Suprapubic skin (tissue), 4 donors: ENCODE data around the gene CTNNBIP1. TPM values are rescaled to one million over a fixed set of nuclear protein-coding genes. Genes with fewer than 3 reads are reported as not detected.

Experiments
- DNase-seq, 2 donors: peaks; one replicate each; pipeline ENCODE4 v3.0.0-alpha.2; 2019; ENCODE audit warnings: low spot score in 2 of 2
- H3K27ac ChIP-seq: fragments of 200-600 bp; sonication (generic); one replicate; pipeline ENCODE4 v1.5.1; 2019
- H3K27me3 ChIP-seq: fragments of 200-600 bp; sonication (generic); one replicate; pipeline ENCODE4 v1.5.1; 2019
- H3K36me3 ChIP-seq: fragments of 200-600 bp; sonication (generic); one replicate; pipeline ENCODE4 v1.5.1; 2019
- H3K4me1 ChIP-seq: fragments of 200-600 bp; sonication (generic); one replicate; pipeline ENCODE4 v1.5.1; 2019
- H3K4me3 ChIP-seq: fragments of 200-600 bp; sonication (generic); one replicate; pipeline ENCODE4 v1.5.1; 2019; ENCODE audit warnings: mild to moderate bottlenecking
- H3K9me3 ChIP-seq: fragments of 200-600 bp; sonication (generic); one replicate; pipeline ENCODE4 v1.5.1; 2019
- EP300 ChIP-seq: sonication (generic); formaldehyde crosslinking; IDR thresholded peaks from one replicate; pipeline ENCODE4 v1.6.1; 2017; ENCODE audit warnings: antibody characterized with exemption
- POLR2A ChIP-seq, 2 donors: fragments of 450-650 bp; IDR thresholded peaks; one replicate each; pipeline ENCODE4 v1.6.1; 2017; ENCODE audit warnings: antibody characterized with exemption in 2 of 2, mild to moderate bottlenecking in 2 of 2, moderate library complexity in 2 of 2
- POLR2AphosphoS5 ChIP-seq, 3 donors: sonication (generic); formaldehyde crosslinking; IDR thresholded peaks; one replicate each; pipeline ENCODE4 v1.6.1; 2017; ENCODE audit warnings: antibody characterized with exemption in 3 of 3
- WGBS: methylation state at CpG from one replicate; pipeline ENCODE4 v1.1.5; 2018; 5-methylcytosine and 5-hydroxymethylcytosine counted together
- total RNA-seq, 4 donors: library from RNA; depleted of rRNA; stranded (reverse); fragments of >200 nt; gene quantifications; one replicate each; pipeline ENCODE4 v1.1.0, GENCODE V29; 2016
- TF ChIP-seq, protein P1 (sequence below), 2 donors: fragments of 200-600 bp in 1 of 2; fragments of 450-650 bp in 1 of 2; sonication (generic) in 1 of 2; IDR thresholded peaks; one replicate each; pipeline ENCODE4 v1.5.1; 2016 to 2019; ENCODE audit warnings: antibody characterized with exemption in 2 of 2, mild to moderate bottlenecking in 1 of 2, moderate library complexity in 1 of 2

CTNNBIP1 gene
- total RNA-seq, 4 donors from 2014 or later = 197 to 538 (median 406) TPM

- H3K36me3 ChIP-seq = peaks cover 26% of the 10 kb centered on the region
- H3K9me3 ChIP-seq = no peaks in the 10 kb centered on the region
- TF ChIP-seq POLR2AphosphoS5 (IDR thresholded peaks at IDR 0.05) = no peak
- no peak for TF ChIP-seq EP300
- TF ChIP-seq POLR2A (IDR thresholded peaks at IDR 0.05) = no peak
- TF ChIP-seq, protein P1, sequence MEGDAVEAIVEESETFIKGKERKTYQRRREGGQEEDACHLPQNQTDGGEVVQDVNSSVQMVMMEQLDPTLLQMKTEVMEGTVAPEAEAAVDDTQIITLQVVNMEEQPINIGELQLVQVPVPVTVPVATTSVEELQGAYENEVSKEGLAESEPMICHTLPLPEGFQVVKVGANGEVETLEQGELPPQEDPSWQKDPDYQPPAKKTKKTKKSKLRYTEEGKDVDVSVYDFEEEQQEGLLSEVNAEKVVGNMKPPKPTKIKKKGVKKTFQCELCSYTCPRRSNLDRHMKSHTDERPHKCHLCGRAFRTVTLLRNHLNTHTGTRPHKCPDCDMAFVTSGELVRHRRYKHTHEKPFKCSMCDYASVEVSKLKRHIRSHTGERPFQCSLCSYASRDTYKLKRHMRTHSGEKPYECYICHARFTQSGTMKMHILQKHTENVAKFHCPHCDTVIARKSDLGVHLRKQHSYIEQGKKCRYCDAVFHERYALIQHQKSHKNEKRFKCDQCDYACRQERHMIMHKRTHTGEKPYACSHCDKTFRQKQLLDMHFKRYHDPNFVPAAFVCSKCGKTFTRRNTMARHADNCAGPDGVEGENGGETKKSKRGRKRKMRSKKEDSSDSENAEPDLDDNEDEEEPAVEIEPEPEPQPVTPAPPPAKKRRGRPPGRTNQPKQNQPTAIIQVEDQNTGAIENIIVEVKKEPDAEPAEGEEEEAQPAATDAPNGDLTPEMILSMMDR (IDR thresholded peaks at IDR 0.05) = no peak
- peak overlapping the region; percentile 59 for H3K27ac ChIP-seq
- 74% methylated on average over 16 of the region's 17 CpGs for WGBS
- no peak overlapping the region for H3K4me3 ChIP-seq
- DNase-seq = no peak
- no peaks in the 10 kb centered on the region for H3K27me3 ChIP-seq
- H3K4me1 ChIP-seq = peaks cover 66% of the 10 kb centered on the region
Observed at GRCh38 chr1:9886092-9886742, 23.9 kb downstream of the CTNNBIP1 start.

DNA sequence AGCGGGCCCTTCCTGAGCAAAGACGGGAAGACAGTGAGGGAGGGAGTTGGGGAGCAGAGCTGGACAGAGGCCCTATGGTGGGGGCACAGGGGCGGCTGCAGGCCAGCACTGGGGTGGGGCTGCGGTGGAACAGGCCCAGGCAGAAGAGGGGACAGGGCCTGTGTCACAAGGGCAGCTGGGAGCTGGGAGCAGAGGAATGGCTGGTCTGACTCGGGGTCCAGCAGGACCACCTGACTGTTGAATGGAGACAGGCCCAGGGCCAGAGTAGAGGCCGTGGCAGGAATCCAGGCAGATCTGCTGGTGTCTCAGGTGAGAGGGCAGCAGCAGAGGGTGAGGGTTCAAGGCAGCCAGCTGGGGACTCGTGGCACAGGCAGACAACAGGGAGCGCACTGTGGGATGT is 25.3 kb downstream of the CTNNBIP1 start:
- Histone ChIP-seq H3K27ac (no peak overlapping the region), H3K4me1 (peaks cover 51% of the 10 kb centered on the region), H3K9me3 (no peaks in the 10 kb centered on the region), H3K36me3 (peaks cover 29% of the 10 kb centered on the region), H3K4me3 (no peak overlapping the region), H3K27me3 (no peaks in the 10 kb centered on the region)
- TF ChIP-seq, protein P1 (IDR thresholded peaks at IDR 0.05) = no peak
- TF ChIP-seq POLR2A (IDR thresholded peaks at IDR 0.05) (no peak), EP300 (no peak), POLR2AphosphoS5 (IDR thresholded peaks at IDR 0.05) (no peak)
- 86% methylated on average over 8 of the region's 8 CpGs for WGBS
- no peak for DNase-seq

GRCh38 chr1:9883585-9884449 is 26.3 kb downstream of the CTNNBIP1 start:
- no peak overlapping the region for H3K27ac ChIP-seq

DNA sequence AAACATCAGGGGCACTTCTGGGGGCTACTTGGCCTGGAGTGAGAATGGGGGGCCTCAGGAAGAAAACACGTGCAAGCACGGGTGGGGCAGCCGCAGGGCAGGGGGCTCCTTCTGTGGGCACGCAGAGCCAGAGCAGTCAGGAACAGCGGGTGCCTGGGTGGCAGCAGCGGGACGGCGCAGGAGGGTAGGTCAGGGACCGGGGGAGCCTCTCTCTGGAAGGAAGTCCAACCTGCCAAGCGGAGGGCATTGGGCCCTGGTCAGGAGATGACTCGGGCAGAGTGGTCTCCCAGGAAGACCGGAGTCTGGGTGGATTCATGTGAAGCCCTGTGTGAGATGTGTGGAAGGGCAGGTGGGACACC is 27.1 kb downstream of the CTNNBIP1 start:
- H3K4me3 ChIP-seq = no peak overlapping the region
- no peaks in the 10 kb centered on the region for H3K27me3 ChIP-seq
- TF ChIP-seq POLR2AphosphoS5 (IDR thresholded peaks at IDR 0.05) (no peak), POLR2A (IDR thresholded peaks at IDR 0.05) (no peak), EP300 (no peak)
- TF ChIP-seq, protein P1 (IDR thresholded peaks at IDR 0.05) = no peak
- 93% methylated on average over 12 of the region's 12 CpGs for WGBS
- peaks cover 44% of the 10 kb centered on the region for H3K4me1 ChIP-seq
- no peak for DNase-seq
- no peaks in the 10 kb centered on the region for H3K9me3 ChIP-seq
- no peak overlapping the region for H3K27ac ChIP-seq
- peaks cover 25% of the 10 kb centered on the region for H3K36me3 ChIP-seq

More at GRCh38 chr1:9883585-9884449, 26.3 kb downstream of the CTNNBIP1 start:
- no peak overlapping the region for H3K4me3 ChIP-seq
- WGBS = 82% methylated on average over 11 of the region's 11 CpGs
- no peaks in the 10 kb centered on the region for H3K9me3 ChIP-seq
- DNase-seq = no peak
- peaks cover 45% of the 10 kb centered on the region for H3K4me1 ChIP-seq
- H3K36me3 ChIP-seq = peaks cover 25% of the 10 kb centered on the region
- no peaks in the 10 kb centered on the region for H3K27me3 ChIP-seq
- no peak for TF ChIP-seq POLR2AphosphoS5 (IDR thresholded peaks at IDR 0.05)

- 72% methylated on average over 12 of the region's 12 CpGs for WGBS
- no peak for TF ChIP-seq POLR2A (IDR thresholded peaks at IDR 0.05)
- TF ChIP-seq, protein P1 (IDR thresholded peaks at IDR 0.05) = no peak
- TF ChIP-seq POLR2AphosphoS5 (IDR thresholded peaks at IDR 0.05) = no peak
- TF ChIP-seq EP300 = no peak
- Histone ChIP-seq H3K9me3 (no peaks in the 10 kb centered on the region), H3K4me1 (peaks cover 47% of the 10 kb centered on the region), H3K27me3 (no peaks in the 10 kb centered on the region), H3K36me3 (peaks cover 25% of the 10 kb centered on the region), H3K27ac (peak overlapping the region; percentile 44), H3K4me3 (no peak overlapping the region)
- no peak for DNase-seq
Observed at GRCh38 chr1:9882296-9882944, 27.6 kb downstream of the CTNNBIP1 start.
